SHP77 treated with DMSO at 0.1 percent for 48 hours (cell line): Measurements from ENCODE around the gene RNF224.

Experiments
- DNase-seq: peaks from one replicate; lab custom pipeline; 2025; lab: John Stamatoyannopoulos, UW

Gene RNF224

GRCh38 chr9:137227054-137227852, at the start of gene RNF224:
RNF224 (plus strand) TSS chr9:137227502; CDS start chr9:137228336, 834 bp downstream.
- DNase-seq, result peak; percentile 23

GRCh38 chr9:137178201-137178938, 48.9 kb upstream of the RNF224 start:
- no peak for DNase-seq

GRCh38 chr9:137178939-137179630, 48.2 kb upstream of the RNF224 start:
- no peak for DNase-seq

- DNase-seq, result no peak
These were observed 47.5 kb upstream of the RNF224 start for GRCh38 chr9:137179761-137180160.

- DNase-seq, result no peak
These were observed 46.8 kb upstream of the RNF224 start for GRCh38 chr9:137180491-137180890.

- DNase-seq, result no peak
These were observed 45.6 kb upstream of the RNF224 start for GRCh38 chr9:137181680-137182079.

- DNase-seq, result no peak
These were observed 44.5 kb upstream of the RNF224 start for GRCh38 chr9:137182836-137183235.

GRCh38 chr9:137183980-137184595, 43.2 kb upstream of the RNF224 start:
- DNase-seq, result no peak

GRCh38 chr9:137184881-137185660, 42.2 kb upstream of the RNF224 start:
- no peak for DNase-seq

- no peak for DNase-seq
These were observed 41.4 kb upstream of the RNF224 start for GRCh38 chr9:137185921-137186320.

GRCh38 chr9:137186385-137186784, 40.9 kb upstream of the RNF224 start:
- no peak for DNase-seq

GRCh38 chr9:137187386-137187785, 39.9 kb upstream of the RNF224 start:
- no peak for DNase-seq

GRCh38 chr9:137188086-137188489, 39.2 kb upstream of the RNF224 start:
- no peak for DNase-seq

- peak; percentile 26 for DNase-seq
These were observed 38.6 kb upstream of the RNF224 start, which contains the start of the genes ANAPC2 and SSNA1 for GRCh38 chr9:137188490-137189296. ANAPC2 (minus strand) TSS chr9:137188560; CDS start chr9:137188532, 28 bp downstream. SSNA1 (plus strand) TSS chr9:137188676; CDS start chr9:137188727, 51 bp downstream.

GRCh38 chr9:137189297-137190295, 37.7 kb upstream of the RNF224 start:
- no peak for DNase-seq

GRCh38 chr9:137190315-137190856, 36.9 kb upstream of the RNF224 start:
- no peak for DNase-seq

GRCh38 chr9:137191245-137191644, 36.1 kb upstream of the RNF224 start:
- DNase-seq, result no peak

GRCh38 chr9:137191691-137192447, 35.4 kb upstream of the RNF224 start:
- no peak for DNase-seq
